Spleen (tissue), 7 donors: ENCODE data around the gene MOB3C.

Source experiments
- CTCF ChIP-seq, 11 experiments: fragments of 200-600 bp in 7 of 11; fragments of 450-650 bp in 4 of 11; sonication (generic) in 4 of 11; IDR thresholded peaks in 8 of 11; conservative IDR thresholded peaks in 3 of 11; 1 replicate in 7 of 11; 2 replicates in 4 of 11; pipeline versions ENCODE4 v1.4.0 to v1.8.0; 2016 to 2021; ENCODE audit warnings: antibody characterized with exemption in 11 of 11, inconsistent platforms in 4 of 11, mild to moderate bottlenecking in 1 of 11
- POLR2AphosphoS5 ChIP-seq, 3 donors: sonication (generic); formaldehyde crosslinking; IDR thresholded peaks; one replicate each; pipeline ENCODE4 v1.5.1; 2017; ENCODE audit warnings: antibody characterized with exemption in 3 of 3
- donor health status: DM: no; HTN: no; CAD: no; lungs with moderate emphysema.
- donor health status: DM: no; HTN: no; CAD: no.
- donor health status: DM: no; HTN: no; CAD: no.

GRCh38 chr1:46558141-46558963 lies 58.3 kb downstream of the MOB3C start:
- TF ChIP-seq CTCF (IDR thresholded peaks at IDR 0.05 in 8 of 11, conservative IDR thresholded peaks at IDR 0.05 in 3 of 11) (no peak), POLR2AphosphoS5 (IDR thresholded peaks at IDR 0.05) (no peak)
